HG03432 (cell line): ENCODE measurements around the gene ADGRD1.

Source experiments
- ATAC-seq: cut with Tn5 transposase; IDR thresholded peaks from one replicate; pipeline ENCODE4 v1.9.1; 2021; ENCODE audit warnings: mild to moderate bottlenecking, moderate library complexity; ENCODE audit not compliant: unreplicated experiment

Gene ADGRD1

GRCh38 chr12:131130311-131130911 is 176.7 kb downstream of the ADGRD1 start:
- ATAC-seq = no peak

- no peak for ATAC-seq
Measured at GRCh38 chr12:131131077-131131807, 177.5 kb downstream of the ADGRD1 start.

- no peak for ATAC-seq
Measured at GRCh38 chr12:131131808-131132117, 178.1 kb downstream of the ADGRD1 start.

- peak; percentile 74 for ATAC-seq
Measured at GRCh38 chr12:131132118-131132892, 178.6 kb downstream of the ADGRD1 start.

- ATAC-seq = no peak
Measured at GRCh38 chr12:131133015-131133905, 179.6 kb downstream of the ADGRD1 start.

- ATAC-seq = no peak
Measured at GRCh38 chr12:131133994-131134393, 180.3 kb downstream of the ADGRD1 start.

GRCh38 chr12:131134523-131135310 is 181.0 kb downstream of the ADGRD1 start:
- no peak for ATAC-seq

- ATAC-seq = no peak
Measured at GRCh38 chr12:131135311-131135785, 181.6 kb downstream of the ADGRD1 start.

- no peak for ATAC-seq
Measured at GRCh38 chr12:131135786-131136538, 182.3 kb downstream of the ADGRD1 start.

GRCh38 chr12:131136539-131136872 is 182.8 kb downstream of the ADGRD1 start:
- no peak for ATAC-seq

GRCh38 chr12:131137009-131137835 is 183.5 kb downstream of the ADGRD1 start:
- ATAC-seq = no peak

- no peak for ATAC-seq
Measured at GRCh38 chr12:131137836-131138637, 184.3 kb downstream of the ADGRD1 start.

- ATAC-seq = no peak
Measured at GRCh38 chr12:131138638-131139362, 185.1 kb downstream of the ADGRD1 start.

GRCh38 chr12:131139363-131140068 is 185.8 kb downstream of the ADGRD1 start:
- no peak for ATAC-seq

- no peak for ATAC-seq
Measured at GRCh38 chr12:131140069-131140435, 186.3 kb downstream of the ADGRD1 start.

- ATAC-seq = no peak
Measured at GRCh38 chr12:131140697-131141096, 187.0 kb downstream of the ADGRD1 start.

- no peak for ATAC-seq
Measured at GRCh38 chr12:131141514-131141913, 187.8 kb downstream of the ADGRD1 start.
